ENCODE measurements around the gene SGCA. TPM values are rescaled to one million over a fixed set of nuclear protein-coding genes. Genes with fewer than 3 reads are reported as not detected.

Gene SGCA
- total RNA-seq, 2 donors from 2014 or later = 1.3 TPM; not detected in 1

GRCh38 chr17:50169121-50169764 is 3.4 kb downstream of the SGCA start:
- peak; percentile 43 to 99 (median 68) for TF ChIP-seq CTCF (IDR thresholded peaks at IDR 0.05)
- TF ChIP-seq POLR2A (IDR thresholded peaks at IDR 0.05) = no peak
- no peaks in the 10 kb centered on the region for H3K9me3 ChIP-seq
- intact Hi-C loops (cut with DNase I) = no loop called here
- DNase-seq (peak in 3 of 4 donors; percentile 40 to 57 (median 46)), ATAC-seq (peak; percentile 66)
- WGBS, 2 donors = 19 to 22% methylated on average over 13 to 14 of the region's 14 CpGs
- H3K4me1 ChIP-seq = no peaks in the 10 kb centered on the region
- no peaks in the 10 kb centered on the region for H3K36me3 ChIP-seq (replicated peaks in 1 of 2; ENCODE audit: insufficient read depth in 1 of 2, low read depth in 2 of 2)
- no peak overlapping the region for H3K4me3 ChIP-seq
- H3K27me3 ChIP-seq = no peaks in the 10 kb centered on the region
- H3K27ac ChIP-seq = no peak overlapping the region

GRCh38 chr17:50169881-50170459 is 4.2 kb downstream of the SGCA start:
- no peak for ATAC-seq
- Histone ChIP-seq H3K4me1 (no peaks in the 10 kb centered on the region), H3K27me3 (no peaks in the 10 kb centered on the region), H3K36me3 (replicated peaks in 1 of 2; ENCODE audit: insufficient read depth in 1 of 2, low read depth in 2 of 2) (no peaks in the 10 kb centered on the region), H3K9me3 (no peaks in the 10 kb centered on the region), H3K4me3 (no peak overlapping the region), H3K27ac (no peak overlapping the region)
- TF ChIP-seq CTCF (IDR thresholded peaks at IDR 0.05) (no peak), POLR2A (IDR thresholded peaks at IDR 0.05) (no peak)
- DNase-seq = no peak
- intact Hi-C loops (cut with DNase I) = no loop called here
- WGBS, 2 donors = 67 to 68% methylated on average over 2 to 8 of the region's 9 CpGs

- TF ChIP-seq CTCF (IDR thresholded peaks at IDR 0.05) (no peak), POLR2A (IDR thresholded peaks at IDR 0.05) (no peak)
- WGBS, 2 donors = 78 to 79% methylated on average over 10 of the region's 10 CpGs
- no peaks in the 10 kb centered on the region for H3K27me3 ChIP-seq
- peaks cover 8% of the 10 kb centered on the region for H3K4me1 ChIP-seq
- no peak overlapping the region for H3K27ac ChIP-seq
- H3K36me3 ChIP-seq (replicated peaks in 1 of 2; ENCODE audit: insufficient read depth in 1 of 2, low read depth in 2 of 2) = no peaks in the 10 kb centered on the region
- no peak overlapping the region for H3K4me3 ChIP-seq
- intact Hi-C loops (cut with DNase I) = no loop called here
- no peaks in the 10 kb centered on the region for H3K9me3 ChIP-seq
- no peak for ATAC-seq
- DNase-seq = no peak
These were observed 5.0 kb downstream of the SGCA start for GRCh38 chr17:50170662-50171370.

- WGBS, 2 donors = 68 to 80% methylated on average over 3 to 14 of the region's 17 CpGs
- no peaks in the 10 kb centered on the region for H3K27me3 ChIP-seq
- no peak overlapping the region for H3K4me3 ChIP-seq
- no peaks in the 10 kb centered on the region for H3K9me3 ChIP-seq
- peaks cover 11% of the 10 kb centered on the region for H3K4me1 ChIP-seq
- intact Hi-C loops (cut with DNase I) = no loop called here
- TF ChIP-seq POLR2A (IDR thresholded peaks at IDR 0.05) = no peak
- TF ChIP-seq CTCF (IDR thresholded peaks at IDR 0.05) = no peak
- DNase-seq = no peak
- H3K36me3 ChIP-seq (replicated peaks in 1 of 2; ENCODE audit: insufficient read depth in 1 of 2, low read depth in 2 of 2) = no peaks in the 10 kb centered on the region
- H3K27ac ChIP-seq = no peak overlapping the region
- ATAC-seq = no peak
These were observed 5.7 kb downstream of the SGCA start for GRCh38 chr17:50171371-50172071.

All from body of pancreas (tissue), 4 donors.